GM23338 (cell line): Measurements from ENCODE around the gene DCST2.

Experiments used
- CREB1 ChIP-seq: fragments of 250-450 bp; sonication (Bioruptor Pico); IDR thresholded peaks from 2 replicates; pipeline ENCODE4 v1.5.0; 2020; ENCODE audit warnings: low read depth, mild to moderate bottlenecking, moderate library complexity
- EZH2 ChIP-seq: fragments of 200-600 bp; sonication (generic); IDR thresholded peaks from one replicate; pipeline ENCODE4 v1.8.0; 2017; ENCODE audit warnings: antibody characterized with exemption, mild to moderate bottlenecking, low read depth; ENCODE audit not compliant: unreplicated experiment
- EZH2phosphoT487 ChIP-seq: fragments of 200-600 bp; sonication (generic); IDR thresholded peaks from one replicate; pipeline ENCODE4 v1.8.1; 2018; ENCODE audit warnings: antibody characterized with exemption; ENCODE audit not compliant: unreplicated experiment
- JUNB ChIP-seq: IDR thresholded peaks from one replicate; pipeline ENCODE4 v1.6.1; 2016; ENCODE audit warnings: antibody characterized with exemption; ENCODE audit not compliant: unreplicated experiment
- POLR2AphosphoS5 ChIP-seq: IDR thresholded peaks from 2 replicates; pipeline ENCODE4 v1.6.1; 2016; ENCODE audit warnings: antibody characterized with exemption, low read depth
- STAT1 ChIP-seq: IDR thresholded peaks from one replicate; pipeline ENCODE4 v1.6.1; 2016; ENCODE audit warnings: antibody characterized with exemption; ENCODE audit not compliant: unreplicated experiment
- ZNF114 ChIP-seq: fragments of 250-450 bp; sonication (Bioruptor Pico); IDR thresholded peaks from 2 replicates; pipeline ENCODE4 v1.5.0; 2020; ENCODE audit warnings: mild to moderate bottlenecking, moderate library complexity
- ZNF331 ChIP-seq: fragments of 250-450 bp; sonication (Bioruptor Pico); IDR thresholded peaks from 2 replicates; pipeline ENCODE4 v1.5.0; 2020; ENCODE audit warnings: low read depth, mild to moderate bottlenecking, moderate library complexity
- TF ChIP-seq, protein P1 (sequence below), 2 experiments: fragments of 200-600 bp in 1 of 2; sonication (generic) in 1 of 2; conservative IDR thresholded peaks; 2 replicates each; pipeline versions ENCODE4 v1.5.1 to v1.6.1; 2016 to 2017; ENCODE audit warnings: antibody characterized with exemption in 2 of 2, low read depth in 2 of 2, mild to moderate bottlenecking in 2 of 2, moderate library complexity in 1 of 2
- TF ChIP-seq, protein P2 (sequence below): IDR thresholded peaks from one replicate; pipeline ENCODE4 v1.6.1; 2018; ENCODE audit warnings: antibody characterized with exemption; ENCODE audit not compliant: unreplicated experiment
- TF ChIP-seq, protein P3 (sequence below): IDR thresholded peaks from 2 replicates; pipeline ENCODE4 v1.6.1; 2016; ENCODE audit warnings: antibody characterized with exemption

DNA sequence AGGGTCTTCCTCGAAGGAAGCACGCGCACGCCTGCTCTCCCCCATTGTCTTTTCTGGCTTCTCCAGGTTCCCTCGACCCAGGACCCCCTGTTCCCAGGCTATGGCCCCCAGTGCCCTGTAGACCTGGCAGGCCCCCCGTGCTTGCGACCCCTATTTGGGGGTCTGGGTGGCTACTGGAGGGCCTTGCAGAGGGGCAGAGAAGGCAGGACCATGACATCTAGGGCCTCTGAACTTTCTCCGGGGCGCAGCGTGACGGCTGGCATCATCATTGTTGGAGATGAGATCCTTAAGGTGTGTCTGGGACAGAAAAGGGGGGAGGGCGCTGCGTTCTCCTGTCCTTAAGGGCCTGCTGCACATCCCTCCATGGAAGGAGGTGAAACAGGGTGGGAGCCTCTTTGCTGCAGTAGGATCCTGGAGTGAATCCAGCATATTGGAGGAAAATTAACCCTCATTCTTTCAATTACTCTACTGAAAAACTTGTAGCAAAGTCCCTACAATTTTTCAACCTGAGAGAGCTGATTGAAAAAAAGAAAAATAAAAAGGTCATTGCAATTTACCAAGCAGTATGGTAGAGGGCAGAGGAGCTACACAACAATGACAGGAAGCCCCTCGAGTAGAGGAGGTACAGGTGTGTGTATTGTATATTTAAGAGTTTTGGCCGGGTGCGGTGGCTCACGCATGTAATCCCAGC lies 49.7 kb downstream of the DCST2 start:
- TF ChIP-seq, protein P1, sequence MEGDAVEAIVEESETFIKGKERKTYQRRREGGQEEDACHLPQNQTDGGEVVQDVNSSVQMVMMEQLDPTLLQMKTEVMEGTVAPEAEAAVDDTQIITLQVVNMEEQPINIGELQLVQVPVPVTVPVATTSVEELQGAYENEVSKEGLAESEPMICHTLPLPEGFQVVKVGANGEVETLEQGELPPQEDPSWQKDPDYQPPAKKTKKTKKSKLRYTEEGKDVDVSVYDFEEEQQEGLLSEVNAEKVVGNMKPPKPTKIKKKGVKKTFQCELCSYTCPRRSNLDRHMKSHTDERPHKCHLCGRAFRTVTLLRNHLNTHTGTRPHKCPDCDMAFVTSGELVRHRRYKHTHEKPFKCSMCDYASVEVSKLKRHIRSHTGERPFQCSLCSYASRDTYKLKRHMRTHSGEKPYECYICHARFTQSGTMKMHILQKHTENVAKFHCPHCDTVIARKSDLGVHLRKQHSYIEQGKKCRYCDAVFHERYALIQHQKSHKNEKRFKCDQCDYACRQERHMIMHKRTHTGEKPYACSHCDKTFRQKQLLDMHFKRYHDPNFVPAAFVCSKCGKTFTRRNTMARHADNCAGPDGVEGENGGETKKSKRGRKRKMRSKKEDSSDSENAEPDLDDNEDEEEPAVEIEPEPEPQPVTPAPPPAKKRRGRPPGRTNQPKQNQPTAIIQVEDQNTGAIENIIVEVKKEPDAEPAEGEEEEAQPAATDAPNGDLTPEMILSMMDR (conservative IDR thresholded peaks at IDR 0.05; ENCODE audit: low read depth in 2 of 2) = 0 out of 4 replicates have a peak, but pooled peaks of 1 of the 2 experiments have one; percentile 7
- no peak for TF ChIP-seq EZH2phosphoT487
- TF ChIP-seq, protein P2, sequence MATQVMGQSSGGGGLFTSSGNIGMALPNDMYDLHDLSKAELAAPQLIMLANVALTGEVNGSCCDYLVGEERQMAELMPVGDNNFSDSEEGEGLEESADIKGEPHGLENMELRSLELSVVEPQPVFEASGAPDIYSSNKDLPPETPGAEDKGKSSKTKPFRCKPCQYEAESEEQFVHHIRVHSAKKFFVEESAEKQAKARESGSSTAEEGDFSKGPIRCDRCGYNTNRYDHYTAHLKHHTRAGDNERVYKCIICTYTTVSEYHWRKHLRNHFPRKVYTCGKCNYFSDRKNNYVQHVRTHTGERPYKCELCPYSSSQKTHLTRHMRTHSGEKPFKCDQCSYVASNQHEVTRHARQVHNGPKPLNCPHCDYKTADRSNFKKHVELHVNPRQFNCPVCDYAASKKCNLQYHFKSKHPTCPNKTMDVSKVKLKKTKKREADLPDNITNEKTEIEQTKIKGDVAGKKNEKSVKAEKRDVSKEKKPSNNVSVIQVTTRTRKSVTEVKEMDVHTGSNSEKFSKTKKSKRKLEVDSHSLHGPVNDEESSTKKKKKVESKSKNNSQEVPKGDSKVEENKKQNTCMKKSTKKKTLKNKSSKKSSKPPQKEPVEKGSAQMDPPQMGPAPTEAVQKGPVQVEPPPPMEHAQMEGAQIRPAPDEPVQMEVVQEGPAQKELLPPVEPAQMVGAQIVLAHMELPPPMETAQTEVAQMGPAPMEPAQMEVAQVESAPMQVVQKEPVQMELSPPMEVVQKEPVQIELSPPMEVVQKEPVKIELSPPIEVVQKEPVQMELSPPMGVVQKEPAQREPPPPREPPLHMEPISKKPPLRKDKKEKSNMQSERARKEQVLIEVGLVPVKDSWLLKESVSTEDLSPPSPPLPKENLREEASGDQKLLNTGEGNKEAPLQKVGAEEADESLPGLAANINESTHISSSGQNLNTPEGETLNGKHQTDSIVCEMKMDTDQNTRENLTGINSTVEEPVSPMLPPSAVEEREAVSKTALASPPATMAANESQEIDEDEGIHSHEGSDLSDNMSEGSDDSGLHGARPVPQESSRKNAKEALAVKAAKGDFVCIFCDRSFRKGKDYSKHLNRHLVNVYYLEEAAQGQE = no peak
- TF ChIP-seq POLR2AphosphoS5 = no peak
- TF ChIP-seq EZH2 = no peak
- no peak for TF ChIP-seq ZNF114 (CRISPR knock-in tag)
- no peak for TF ChIP-seq JUNB
- no peak for TF ChIP-seq ZNF331 (CRISPR knock-in tag)
- TF ChIP-seq, protein P3, sequence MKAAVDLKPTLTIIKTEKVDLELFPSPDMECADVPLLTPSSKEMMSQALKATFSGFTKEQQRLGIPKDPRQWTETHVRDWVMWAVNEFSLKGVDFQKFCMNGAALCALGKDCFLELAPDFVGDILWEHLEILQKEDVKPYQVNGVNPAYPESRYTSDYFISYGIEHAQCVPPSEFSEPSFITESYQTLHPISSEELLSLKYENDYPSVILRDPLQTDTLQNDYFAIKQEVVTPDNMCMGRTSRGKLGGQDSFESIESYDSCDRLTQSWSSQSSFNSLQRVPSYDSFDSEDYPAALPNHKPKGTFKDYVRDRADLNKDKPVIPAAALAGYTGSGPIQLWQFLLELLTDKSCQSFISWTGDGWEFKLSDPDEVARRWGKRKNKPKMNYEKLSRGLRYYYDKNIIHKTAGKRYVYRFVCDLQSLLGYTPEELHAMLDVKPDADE = no peak
- no peak for TF ChIP-seq CREB1 (CRISPR knock-in tag)
- TF ChIP-seq STAT1 = no peak
